GM03348 (cell line): ENCODE measurements around the gene ENOSF1.
"Not testable (repeated sequence)": the region's sequence is repeated elsewhere in the genome, so short reads cannot be mapped to it uniquely, and the experiment has no call there.

Experiments
- DNase-seq: peaks from one replicate; pipeline ENCODE4 v3.0.0; 2012; ENCODE audit warnings: low spot score

ENOSF1 gene, protein sequence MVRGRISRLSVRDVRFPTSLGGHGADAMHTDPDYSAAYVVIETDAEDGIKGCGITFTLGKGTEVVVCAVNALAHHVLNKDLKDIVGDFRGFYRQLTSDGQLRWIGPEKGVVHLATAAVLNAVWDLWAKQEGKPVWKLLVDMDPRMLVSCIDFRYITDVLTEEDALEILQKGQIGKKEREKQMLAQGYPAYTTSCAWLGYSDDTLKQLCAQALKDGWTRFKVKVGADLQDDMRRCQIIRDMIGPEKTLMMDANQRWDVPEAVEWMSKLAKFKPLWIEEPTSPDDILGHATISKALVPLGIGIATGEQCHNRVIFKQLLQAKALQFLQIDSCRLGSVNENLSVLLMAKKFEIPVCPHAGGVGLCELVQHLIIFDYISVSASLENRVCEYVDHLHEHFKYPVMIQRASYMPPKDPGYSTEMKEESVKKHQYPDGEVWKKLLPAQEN

GRCh38 chr18:712401-713134, at the start of gene ENOSF1:
Gene ENOSF1 (minus strand): TSS chr18:712630. CDS start chr18:712587, 43 bp downstream.
- DNase-seq = peak; percentile 95

GRCh38 chr18:759864-760263, 47.4 kb upstream of the ENOSF1 start:
- not testable (repeated sequence) for DNase-seq

DNA sequence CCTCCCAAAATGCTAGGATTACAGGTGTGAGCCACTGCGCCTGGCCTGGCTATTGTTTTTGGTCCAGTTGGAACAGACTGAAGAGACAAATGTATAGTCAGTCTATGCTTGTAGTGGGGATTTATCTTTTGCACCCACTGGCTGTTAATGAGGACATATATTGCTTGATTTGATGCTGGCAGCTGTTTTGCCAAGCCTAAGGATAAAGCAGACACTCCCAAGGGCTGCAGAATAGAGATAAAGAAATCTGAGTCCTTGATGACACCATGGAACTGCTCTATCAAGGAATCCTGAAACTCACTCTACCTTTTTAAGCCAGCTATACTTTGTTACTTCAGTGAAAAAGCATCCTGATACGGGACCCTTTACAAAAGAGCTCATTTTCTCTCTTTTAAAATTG, 43.1 kb upstream of the ENOSF1 start:
- no peak for DNase-seq

GRCh38 chr18:754656-755055, 42.2 kb upstream of the ENOSF1 start:
- no peak for DNase-seq

DNA sequence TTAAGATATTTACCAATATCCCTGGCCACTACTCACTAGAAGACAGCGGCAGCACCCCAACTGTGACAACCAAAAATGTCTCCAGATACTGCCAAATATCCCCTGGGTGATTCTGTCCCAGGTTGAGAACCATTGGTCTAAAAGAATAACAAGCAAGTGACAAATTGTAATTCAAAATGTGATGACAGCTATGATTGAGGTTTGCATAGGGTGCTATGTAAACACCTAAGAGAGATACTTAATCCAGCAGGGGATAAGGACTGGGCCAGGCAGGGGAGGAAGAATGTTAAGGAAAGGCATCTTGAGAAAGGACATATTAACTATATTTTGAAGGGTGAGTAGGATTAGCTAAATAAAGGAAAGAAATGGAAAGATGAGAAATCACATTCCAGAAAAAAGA, 38.0 kb upstream of the ENOSF1 start:
- no peak for DNase-seq

- no peak for DNase-seq
Measured at GRCh38 chr18:744832-745597, 32.6 kb upstream of the ENOSF1 start.

DNA sequence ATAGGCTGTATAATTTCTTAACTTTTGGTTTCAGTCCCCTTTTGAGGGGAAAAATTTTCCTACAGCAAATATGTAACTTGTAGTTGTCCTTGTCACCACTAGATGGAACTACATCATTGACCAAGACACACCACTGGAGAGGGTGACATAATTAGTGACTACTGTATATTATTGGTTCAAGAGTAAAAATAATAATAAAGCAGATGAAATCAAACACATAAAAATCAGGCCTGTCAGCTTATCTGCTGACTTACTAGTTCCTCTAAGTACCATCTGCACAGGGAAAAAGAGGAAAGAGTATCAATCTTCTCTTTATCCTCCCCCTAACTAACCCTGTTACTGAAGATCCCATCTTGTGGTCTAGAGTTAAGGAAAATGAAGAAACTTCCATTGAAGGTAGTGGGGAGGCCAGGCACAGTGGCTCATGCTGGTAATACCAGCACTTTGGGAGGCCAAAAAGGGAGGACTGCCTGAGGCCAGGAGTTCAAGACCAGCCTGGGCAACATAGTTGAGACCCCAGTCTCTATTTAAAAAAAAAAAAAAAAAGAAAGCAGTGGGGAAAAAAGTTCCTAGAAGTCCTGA, 29.6 kb upstream of the ENOSF1 start:
- DNase-seq = peak; percentile 73

GRCh38 chr18:732371-732770, 19.9 kb upstream of the ENOSF1 start:
- no peak for DNase-seq

DNA sequence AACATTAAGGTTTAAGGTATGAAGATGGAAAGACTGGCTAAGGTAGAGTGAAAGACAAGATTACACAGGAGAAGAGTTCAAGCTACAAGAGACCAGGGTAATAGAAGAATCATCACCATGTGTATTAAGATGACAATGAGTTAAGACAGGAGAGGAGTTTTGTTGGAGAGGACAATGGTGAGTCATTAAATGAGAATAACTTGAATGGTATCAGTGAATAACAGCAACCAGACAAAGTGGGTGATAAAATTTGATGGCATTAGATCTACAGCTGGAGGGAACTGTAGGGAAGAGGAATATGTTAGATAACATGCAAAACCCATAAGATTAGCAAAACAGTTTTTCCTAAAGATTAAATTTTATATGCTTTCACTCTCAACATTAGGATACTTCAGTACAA, 18.8 kb upstream of the ENOSF1 start:
- DNase-seq = peak; percentile 13

DNA sequence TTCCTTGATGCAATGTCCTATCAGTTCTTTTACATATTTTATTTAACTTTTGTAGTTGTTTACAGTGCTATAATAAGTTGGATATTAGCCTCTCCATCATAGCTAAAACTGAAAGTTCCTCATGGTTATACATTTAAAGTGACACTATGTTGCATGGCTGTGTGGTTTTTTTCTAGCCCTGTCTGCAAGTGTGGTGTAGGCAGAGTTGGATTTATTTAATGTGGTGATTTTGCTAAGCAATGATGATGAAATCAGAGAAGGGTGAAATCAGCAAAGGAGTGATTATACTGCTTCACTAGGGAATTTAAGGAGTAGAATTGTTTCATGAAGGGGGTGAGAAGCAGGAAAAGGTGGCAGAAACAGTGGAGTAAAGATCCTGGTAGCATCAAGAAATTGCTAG, 18.3 kb upstream of the ENOSF1 start:
- DNase-seq = peak; percentile 10

GRCh38 chr18:730120-730519, 17.7 kb upstream of the ENOSF1 start:
- not testable (repeated sequence) for DNase-seq

DNA sequence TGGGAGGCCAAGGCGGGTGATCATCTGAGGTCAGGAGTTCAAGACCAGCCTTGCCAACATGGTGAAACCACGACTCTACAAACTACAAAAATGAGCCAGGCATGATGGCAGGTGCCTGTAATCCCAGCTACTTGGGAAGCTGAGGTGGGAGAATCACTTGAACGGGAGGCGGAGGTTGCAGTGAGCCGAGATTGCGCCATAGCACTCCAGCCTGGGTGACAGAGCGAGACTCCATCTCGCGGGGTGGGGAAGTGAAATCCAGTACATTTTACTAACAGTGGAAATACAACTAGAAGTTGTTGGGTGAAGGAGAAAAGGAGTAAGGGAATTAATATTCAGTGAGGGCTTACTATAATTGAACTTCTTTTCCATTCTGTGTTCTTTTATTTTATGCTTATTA, 13.2 kb upstream of the ENOSF1 start:
- DNase-seq = no peak

GRCh38 chr18:723541-724080, 11.2 kb upstream of the ENOSF1 start:
- no peak for DNase-seq

DNA sequence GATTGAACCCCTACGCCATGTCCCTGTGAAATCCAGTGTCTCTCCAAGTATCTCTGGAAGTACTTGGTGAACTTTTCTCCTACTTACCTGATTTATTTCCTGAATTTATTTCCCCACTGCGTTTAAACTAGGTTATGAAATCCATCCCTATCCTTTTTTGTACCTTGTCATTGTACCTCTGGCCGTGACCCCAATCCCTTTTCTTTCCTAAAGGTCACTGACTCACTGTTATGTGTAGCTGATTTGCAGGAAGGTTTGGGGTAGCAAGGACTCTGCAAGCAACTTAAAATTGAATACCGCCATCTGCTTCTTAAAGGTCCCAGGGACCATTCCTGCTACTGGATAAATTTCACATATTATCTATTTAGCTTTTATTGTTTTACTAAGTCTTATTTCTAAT, 4.6 kb upstream of the ENOSF1 start:
- no peak for DNase-seq

DNA sequence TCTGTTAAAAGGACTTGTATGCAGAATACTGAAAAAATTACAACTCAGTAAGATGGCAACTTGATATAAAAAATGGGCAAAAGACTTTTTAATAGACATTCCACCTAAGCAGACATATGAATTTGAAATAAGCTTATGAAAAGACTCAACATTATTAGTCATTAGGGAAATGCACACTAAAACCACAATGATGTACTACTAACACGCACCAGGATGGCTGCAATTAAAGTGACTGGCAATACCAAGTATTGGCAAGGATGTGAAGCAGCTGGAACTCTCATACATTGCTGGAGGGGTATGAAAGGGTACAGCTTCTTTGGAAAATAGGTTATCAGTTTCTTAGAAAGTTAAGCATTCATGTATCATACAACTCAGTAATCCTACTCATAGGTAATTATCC, 3.2 kb upstream of the ENOSF1 start:
- peak; percentile 51 for DNase-seq

- DNase-seq = no peak
Measured at GRCh38 chr18:713135-713490, 683 bp upstream of the ENOSF1 start.

DNA sequence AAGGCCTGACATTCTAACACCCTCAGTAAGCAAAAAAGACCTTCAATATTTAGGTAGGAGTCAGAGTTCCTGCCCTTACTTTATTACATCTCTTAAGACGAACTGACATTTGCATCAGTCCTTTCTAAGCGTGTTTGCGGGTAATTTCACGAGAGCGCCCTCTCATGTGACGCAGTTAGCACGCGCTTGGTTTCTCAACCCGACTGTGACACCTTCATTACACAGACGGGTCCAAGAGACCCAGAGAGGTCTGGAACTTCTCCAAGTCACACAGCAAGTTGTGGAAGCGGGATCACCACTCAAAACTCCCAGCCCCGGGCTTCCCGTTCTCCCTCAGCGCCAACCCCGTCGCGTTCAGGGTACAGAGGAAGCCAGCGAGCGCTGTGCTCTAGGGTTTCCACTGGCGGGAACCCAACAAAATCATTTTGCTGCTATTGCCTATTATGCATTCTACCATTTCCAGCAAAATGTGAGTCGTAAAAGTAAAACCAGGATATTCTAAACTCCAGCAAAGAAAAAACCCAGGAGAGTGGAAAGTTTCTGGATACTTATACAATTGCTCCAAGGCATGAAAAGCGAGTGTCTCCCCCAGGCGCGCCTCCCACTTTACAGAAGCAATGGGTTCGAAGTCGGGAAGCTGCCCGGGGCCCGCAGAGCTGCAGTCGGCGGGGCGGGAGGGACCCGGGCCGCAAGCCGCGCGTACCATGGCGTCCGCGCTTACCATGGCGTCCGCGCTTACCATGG, 601 bp downstream of the ENOSF1 start:
- peak; percentile 74 for DNase-seq

GRCh38 chr18:711310-711656, 1.1 kb downstream of the ENOSF1 start:
- no peak for DNase-seq

GRCh38 chr18:710418-711300, 1.8 kb downstream of the ENOSF1 start:
- DNase-seq = no peak

DNA sequence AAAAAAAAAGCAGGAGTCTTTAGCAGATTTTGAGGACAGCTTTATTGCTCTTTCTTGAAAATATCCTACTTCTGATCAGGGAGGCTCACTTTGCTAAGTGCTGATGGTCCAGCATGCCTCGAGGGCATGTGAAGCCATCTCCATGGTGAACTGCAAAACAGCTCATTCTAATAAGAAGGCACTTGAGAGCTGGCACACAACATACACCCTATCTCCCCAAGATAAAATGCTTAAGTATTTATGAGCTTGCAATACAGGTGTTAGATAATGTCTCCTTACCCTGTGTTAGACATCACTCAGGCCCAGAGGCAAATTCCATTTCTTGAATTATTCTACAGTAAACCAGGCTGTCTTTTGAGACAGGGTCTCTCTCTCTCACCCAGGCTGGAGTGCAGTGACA, 2.7 kb downstream of the ENOSF1 start:
- no peak for DNase-seq
